ENCODE results near the gene GPR35. TPM values are rescaled to one million over a fixed set of nuclear protein-coding genes. Genes with fewer than 3 reads are reported as not detected.
A peak's percentile ranks its signal among the peaks of the same experiment; 100 is the strongest.

GPR35 gene
- total and polyA plus RNA-seq, 2 of the 13 experiments (the other 11 are each of a cell fraction or from before 2014, with no cell fraction given), result 27.1 to 44.2 TPM

DNA sequence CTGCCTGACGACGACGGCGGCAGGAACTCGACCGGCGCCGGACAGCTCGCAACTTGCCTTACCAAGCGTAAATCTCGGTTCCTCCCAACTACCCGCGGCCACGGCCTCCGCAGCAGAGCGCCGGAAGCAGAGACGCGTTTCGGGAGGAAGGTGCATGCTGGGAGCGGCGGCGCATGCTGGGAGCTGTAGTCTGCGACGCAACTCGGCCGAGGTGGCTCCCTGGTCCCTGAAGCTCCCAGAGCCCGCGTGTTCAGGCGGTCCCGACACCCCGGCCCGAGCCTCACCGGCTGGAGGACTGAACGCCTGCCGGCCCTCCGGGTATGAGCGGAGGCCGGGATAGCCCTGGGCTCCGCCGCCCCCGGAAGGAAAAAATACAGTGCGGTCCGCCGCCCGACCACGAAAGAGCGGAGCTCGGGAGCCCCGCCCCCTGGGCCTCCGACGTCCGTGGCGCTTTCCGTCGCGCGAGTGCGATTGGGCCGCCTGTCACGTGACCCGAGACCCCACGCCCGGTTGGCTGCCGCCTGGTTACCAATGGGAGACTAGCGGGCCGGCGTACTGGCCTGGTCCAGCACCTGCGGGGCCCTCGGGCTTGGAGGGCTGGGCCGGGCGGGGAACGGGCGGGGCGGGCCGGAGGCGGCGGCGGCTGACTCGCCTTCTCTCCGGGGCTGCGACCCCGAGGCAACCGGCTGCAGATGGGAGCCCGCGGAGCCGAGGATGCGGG, 38.9 kb upstream of the GPR35 start, which contains the start of gene CAPN10 (continued):
- TF ChIP-seq, protein P1, sequence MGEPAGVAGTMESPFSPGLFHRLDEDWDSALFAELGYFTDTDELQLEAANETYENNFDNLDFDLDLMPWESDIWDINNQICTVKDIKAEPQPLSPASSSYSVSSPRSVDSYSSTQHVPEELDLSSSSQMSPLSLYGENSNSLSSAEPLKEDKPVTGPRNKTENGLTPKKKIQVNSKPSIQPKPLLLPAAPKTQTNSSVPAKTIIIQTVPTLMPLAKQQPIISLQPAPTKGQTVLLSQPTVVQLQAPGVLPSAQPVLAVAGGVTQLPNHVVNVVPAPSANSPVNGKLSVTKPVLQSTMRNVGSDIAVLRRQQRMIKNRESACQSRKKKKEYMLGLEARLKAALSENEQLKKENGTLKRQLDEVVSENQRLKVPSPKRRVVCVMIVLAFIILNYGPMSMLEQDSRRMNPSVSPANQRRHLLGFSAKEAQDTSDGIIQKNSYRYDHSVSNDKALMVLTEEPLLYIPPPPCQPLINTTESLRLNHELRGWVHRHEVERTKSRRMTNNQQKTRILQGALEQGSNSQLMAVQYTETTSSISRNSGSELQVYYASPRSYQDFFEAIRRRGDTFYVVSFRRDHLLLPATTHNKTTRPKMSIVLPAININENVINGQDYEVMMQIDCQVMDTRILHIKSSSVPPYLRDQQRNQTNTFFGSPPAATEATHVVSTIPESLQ (CRISPR knock-in tag; conservative IDR thresholded peaks at IDR 0.05), result no peak; the same call in 1 of the 2 replicates
- TF ChIP-seq HIVEP1 (CRISPR knock-in tag; IDR thresholded peaks at IDR 0.05), result peak; percentile 87; the same call in 1 of the 2 replicates
- TF ChIP-seq RBFOX2 (IDR thresholded peaks at IDR 0.05; ENCODE audit: low read depth, low read length), result peak; percentile 98
- peak; percentile 91 for TF ChIP-seq REL (CRISPR knock-in tag; conservative IDR thresholded peaks at IDR 0.05)
- TF ChIP-seq, protein P2, sequence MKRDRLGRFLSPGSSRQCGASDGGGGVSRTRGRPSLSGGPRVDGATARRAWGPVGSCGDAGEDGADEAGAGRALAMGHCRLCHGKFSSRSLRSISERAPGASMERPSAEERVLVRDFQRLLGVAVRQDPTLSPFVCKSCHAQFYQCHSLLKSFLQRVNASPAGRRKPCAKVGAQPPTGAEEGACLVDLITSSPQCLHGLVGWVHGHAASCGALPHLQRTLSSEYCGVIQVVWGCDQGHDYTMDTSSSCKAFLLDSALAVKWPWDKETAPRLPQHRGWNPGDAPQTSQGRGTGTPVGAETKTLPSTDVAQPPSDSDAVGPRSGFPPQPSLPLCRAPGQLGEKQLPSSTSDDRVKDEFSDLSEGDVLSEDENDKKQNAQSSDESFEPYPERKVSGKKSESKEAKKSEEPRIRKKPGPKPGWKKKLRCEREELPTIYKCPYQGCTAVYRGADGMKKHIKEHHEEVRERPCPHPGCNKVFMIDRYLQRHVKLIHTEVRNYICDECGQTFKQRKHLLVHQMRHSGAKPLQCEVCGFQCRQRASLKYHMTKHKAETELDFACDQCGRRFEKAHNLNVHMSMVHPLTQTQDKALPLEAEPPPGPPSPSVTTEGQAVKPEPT (CRISPR knock-in tag; IDR thresholded peaks at IDR 0.05; ENCODE audit: low read depth), result peak; percentile 76; the same call in 1 of the 2 replicates
- no peak for TF ChIP-seq ZNF230 (CRISPR knock-in tag; IDR thresholded peaks at IDR 0.05)
- peak; percentile 51; the same call in 1 of the 2 replicates for TF ChIP-seq SALL1 (CRISPR knock-in tag; IDR thresholded peaks at IDR 0.05)
- TF ChIP-seq, protein P3, sequence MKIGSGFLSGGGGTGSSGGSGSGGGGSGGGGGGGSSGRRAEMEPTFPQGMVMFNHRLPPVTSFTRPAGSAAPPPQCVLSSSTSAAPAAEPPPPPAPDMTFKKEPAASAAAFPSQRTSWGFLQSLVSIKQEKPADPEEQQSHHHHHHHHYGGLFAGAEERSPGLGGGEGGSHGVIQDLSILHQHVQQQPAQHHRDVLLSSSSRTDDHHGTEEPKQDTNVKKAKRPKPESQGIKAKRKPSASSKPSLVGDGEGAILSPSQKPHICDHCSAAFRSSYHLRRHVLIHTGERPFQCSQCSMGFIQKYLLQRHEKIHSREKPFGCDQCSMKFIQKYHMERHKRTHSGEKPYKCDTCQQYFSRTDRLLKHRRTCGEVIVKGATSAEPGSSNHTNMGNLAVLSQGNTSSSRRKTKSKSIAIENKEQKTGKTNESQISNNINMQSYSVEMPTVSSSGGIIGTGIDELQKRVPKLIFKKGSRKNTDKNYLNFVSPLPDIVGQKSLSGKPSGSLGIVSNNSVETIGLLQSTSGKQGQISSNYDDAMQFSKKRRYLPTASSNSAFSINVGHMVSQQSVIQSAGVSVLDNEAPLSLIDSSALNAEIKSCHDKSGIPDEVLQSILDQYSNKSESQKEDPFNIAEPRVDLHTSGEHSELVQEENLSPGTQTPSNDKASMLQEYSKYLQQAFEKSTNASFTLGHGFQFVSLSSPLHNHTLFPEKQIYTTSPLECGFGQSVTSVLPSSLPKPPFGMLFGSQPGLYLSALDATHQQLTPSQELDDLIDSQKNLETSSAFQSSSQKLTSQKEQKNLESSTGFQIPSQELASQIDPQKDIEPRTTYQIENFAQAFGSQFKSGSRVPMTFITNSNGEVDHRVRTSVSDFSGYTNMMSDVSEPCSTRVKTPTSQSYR (CRISPR knock-in tag; IDR thresholded peaks at IDR 0.05; ENCODE audit: borderline replicate concordance), result peak; percentile 26; the same call in 1 of the 2 replicates
- no peak for TF ChIP-seq ZNF577 (CRISPR knock-in tag; IDR thresholded peaks at IDR 0.05; ENCODE audit: borderline replicate concordance, low read depth)
- TF ChIP-seq, protein P4, sequence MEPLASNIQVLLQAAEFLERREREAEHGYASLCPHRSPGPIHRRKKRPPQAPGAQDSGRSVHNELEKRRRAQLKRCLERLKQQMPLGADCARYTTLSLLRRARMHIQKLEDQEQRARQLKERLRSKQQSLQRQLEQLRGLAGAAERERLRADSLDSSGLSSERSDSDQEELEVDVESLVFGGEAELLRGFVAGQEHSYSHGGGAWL (CRISPR knock-in tag; IDR thresholded peaks at IDR 0.05), result no peak; the same call in 1 of the 2 replicates
- TF ChIP-seq SNAPC2 (CRISPR knock-in tag; IDR thresholded peaks at IDR 0.05), result 0 out of 2 replicates have a peak, but pooled peaks have one; percentile 41
- TF ChIP-seq PCBP1 (IDR thresholded peaks at IDR 0.05; ENCODE audit: borderline replicate concordance, low read depth, low read length), result peak; percentile 90; the same call in 1 of the 2 replicates
- TF ChIP-seq, protein P5, sequence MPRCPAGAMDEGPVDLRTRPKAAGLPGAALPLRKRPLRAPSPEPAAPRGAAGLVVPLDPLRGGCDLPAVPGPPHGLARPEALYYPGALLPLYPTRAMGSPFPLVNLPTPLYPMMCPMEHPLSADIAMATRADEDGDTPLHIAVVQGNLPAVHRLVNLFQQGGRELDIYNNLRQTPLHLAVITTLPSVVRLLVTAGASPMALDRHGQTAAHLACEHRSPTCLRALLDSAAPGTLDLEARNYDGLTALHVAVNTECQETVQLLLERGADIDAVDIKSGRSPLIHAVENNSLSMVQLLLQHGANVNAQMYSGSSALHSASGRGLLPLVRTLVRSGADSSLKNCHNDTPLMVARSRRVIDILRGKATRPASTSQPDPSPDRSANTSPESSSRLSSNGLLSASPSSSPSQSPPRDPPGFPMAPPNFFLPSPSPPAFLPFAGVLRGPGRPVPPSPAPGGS (CRISPR knock-in tag; IDR thresholded peaks at IDR 0.05), result 0 out of 2 replicates have a peak, but pooled peaks have one; percentile 17
- TF ChIP-seq EEA1 (CRISPR knock-in tag; IDR thresholded peaks at IDR 0.05; ENCODE audit: borderline replicate concordance), result peak; percentile 68; the same call in 1 of the 2 replicates
- TF ChIP-seq GATA4 (IDR thresholded peaks at IDR 0.05; ENCODE audit: borderline replicate concordance, low read depth), result no peak; the same call in 1 of the 2 replicates
- no peak for TF ChIP-seq KDM1A (CRISPR knock-in tag; IDR thresholded peaks at IDR 0.05)
- no peak for TF ChIP-seq NFE2L1 (CRISPR knock-in tag; IDR thresholded peaks at IDR 0.05; ENCODE audit: borderline replicate concordance)
- no peak for TF ChIP-seq STAT5B (CRISPR knock-in tag; IDR thresholded peaks at IDR 0.05)
